ENCODE measurements around the gene WWP2. TPM values are rescaled to one million over a fixed set of nuclear protein-coding genes. Genes with fewer than 3 reads are reported as not detected.
A peak's percentile ranks its signal among the peaks of the same experiment; 100 is the strongest.

Gene WWP2
- polyA plus RNA-seq, 1 donor (not counting 4 experiments of a cell fraction or from before 2014, with no cell fraction given), result 6.9 TPM

GRCh38 chr16:69906838-69907401 lies 144.8 kb downstream of the WWP2 start:
- H3K9ac ChIP-seq (ENCODE audit: control insufficient read depth, extremely low read depth, insufficient read depth, low read length), result no peak overlapping the region
- H3K36me3 ChIP-seq (ENCODE audit: control insufficient read depth in 2 of 2, extremely low read depth in 1 of 2, insufficient read depth in 2 of 2, low read length in 2 of 2), result peaks cover 2 to 9% of the 10 kb centered on the region in 2 experiments
- H3K4me1 ChIP-seq (ENCODE audit: control insufficient read depth, extremely low read depth, insufficient read depth, low read length), result no peaks in the 10 kb centered on the region
- no peaks in the 10 kb centered on the region for H4K20me1 ChIP-seq (ENCODE audit: control insufficient read depth, extremely low read depth, insufficient read depth, low read length)
- dilution Hi-C loops (cut with MboI; ENCODE audit: extremely low pct_ligation_motif_present, low sequenced_read_pairs), result no loop called here
- H3K9me1 ChIP-seq (ENCODE audit: control insufficient read depth, extremely low read depth, insufficient read depth, low read length), result no peaks in the 10 kb centered on the region
- H3K27ac ChIP-seq (ENCODE audit: control insufficient read depth, insufficient read depth, low read length), result no peak overlapping the region
- H3K4me2 ChIP-seq (ENCODE audit: control insufficient read depth, extremely low read depth, insufficient read depth, low read depth, low read length), result no peak overlapping the region
- no peaks in the 10 kb centered on the region for H3K27me3 ChIP-seq (ENCODE audit: control insufficient read depth, extremely low read depth, insufficient read depth, low read length)
- no peak overlapping the region for H3K4me3 ChIP-seq (ENCODE audit: control insufficient read depth in 2 of 3, extremely low read depth in 1 of 3, insufficient read depth in 2 of 3, low read depth in 1 of 3, low read length in 3 of 3)
- no peaks in the 10 kb centered on the region for H3K9me3 ChIP-seq (ENCODE audit: control insufficient read depth, low read depth, low read length)
- TF ChIP-seq EZH2 (IDR thresholded peaks at IDR 0.05; ENCODE audit: low read length) (no peak), CTCF (optimal IDR thresholded peaks at IDR 0.05 in 1 of 3, IDR thresholded peaks at IDR 0.05 in 1 of 3, conservative IDR thresholded peaks at IDR 0.05 in 1 of 3; ENCODE audit: extremely low read depth in 1 of 3, insufficient read depth in 2 of 3, low read length in 3 of 3) (no peak)
- no peak for DNase-seq (ENCODE audit: low read depth, low spot score)
- no peaks in the 10 kb centered on the region for H3K79me2 ChIP-seq (ENCODE audit: control insufficient read depth, insufficient read depth, low read length)
- H2AFZ ChIP-seq (ENCODE audit: control insufficient read depth, low read length), result no peak overlapping the region
- peak; percentile 13 for FAIRE-seq

GRCh38 chr16:69909043-69909442 lies 146.9 kb downstream of the WWP2 start:
- dilution Hi-C loops (cut with MboI; ENCODE audit: extremely low pct_ligation_motif_present, low sequenced_read_pairs), result no loop called here
- no peak for TF ChIP-seq CTCF (optimal IDR thresholded peaks at IDR 0.05 in 1 of 3, IDR thresholded peaks at IDR 0.05 in 1 of 3, conservative IDR thresholded peaks at IDR 0.05 in 1 of 3; ENCODE audit: extremely low read depth in 1 of 3, insufficient read depth in 2 of 3, low read length in 3 of 3)
- H3K36me3 ChIP-seq (ENCODE audit: control insufficient read depth in 2 of 2, extremely low read depth in 1 of 2, insufficient read depth in 2 of 2, low read length in 2 of 2), result peaks cover 2 to 9% of the 10 kb centered on the region in 2 experiments

More at GRCh38 chr16:69909043-69909442, 146.9 kb downstream of the WWP2 start:
- H3K4me3 ChIP-seq (ENCODE audit: control insufficient read depth in 2 of 3, extremely low read depth in 1 of 3, insufficient read depth in 2 of 3, low read depth in 1 of 3, low read length in 3 of 3), result no peak overlapping the region
- no peaks in the 10 kb centered on the region for H3K9me1 ChIP-seq (ENCODE audit: control insufficient read depth, extremely low read depth, insufficient read depth, low read length)
- no peak overlapping the region for H2AFZ ChIP-seq (ENCODE audit: control insufficient read depth, low read length)
- no peaks in the 10 kb centered on the region for H3K4me1 ChIP-seq (ENCODE audit: control insufficient read depth, extremely low read depth, insufficient read depth, low read length)
- H3K27me3 ChIP-seq (ENCODE audit: control insufficient read depth, extremely low read depth, insufficient read depth, low read length), result no peaks in the 10 kb centered on the region
- H3K27ac ChIP-seq (ENCODE audit: control insufficient read depth, insufficient read depth, low read length), result no peak overlapping the region
- no peaks in the 10 kb centered on the region for H3K9me3 ChIP-seq (ENCODE audit: control insufficient read depth, low read depth, low read length)
- FAIRE-seq (no peak), DNase-seq (ENCODE audit: low read depth, low spot score) (no peak)
- H3K9ac ChIP-seq (ENCODE audit: control insufficient read depth, extremely low read depth, insufficient read depth, low read length), result no peak overlapping the region
- H3K79me2 ChIP-seq (ENCODE audit: control insufficient read depth, insufficient read depth, low read length), result no peaks in the 10 kb centered on the region
- no peak overlapping the region for H3K4me2 ChIP-seq (ENCODE audit: control insufficient read depth, extremely low read depth, insufficient read depth, low read depth, low read length)
- no peaks in the 10 kb centered on the region for H4K20me1 ChIP-seq (ENCODE audit: control insufficient read depth, extremely low read depth, insufficient read depth, low read length)

Data from keratinocyte (primary cell).